IPS-NIHi11 (cell line): ENCODE data around the gene DYRK1A.
"Not testable (repeated sequence)": the region's sequence is repeated elsewhere in the genome, so short reads cannot be mapped to it uniquely, and the experiment has no call there.

Experiments
- DNase-seq: peaks from one replicate; pipeline ENCODE4 v3.0.0; 2012; ENCODE audit warnings: mixed read lengths, low spot score

Gene DYRK1A

GRCh38 chr21:37528150-37528937, 161.8 kb downstream of the DYRK1A start:
- DNase-seq: no peak

GRCh38 chr21:37529649-37530048, 163.1 kb downstream of the DYRK1A start:
- DNase-seq: no peak

GRCh38 chr21:37530901-37531351, 164.4 kb downstream of the DYRK1A start:
- no peak for DNase-seq

GRCh38 chr21:37531431-37531932, 164.9 kb downstream of the DYRK1A start:
- DNase-seq: no peak

- DNase-seq: peak; percentile 58
These were observed 166.6 kb downstream of the DYRK1A start for GRCh38 chr21:37532868-37533780.

GRCh38 chr21:37534431-37534830, 167.9 kb downstream of the DYRK1A start:
- DNase-seq: no peak

- no peak for DNase-seq
These were observed 168.6 kb downstream of the DYRK1A start for GRCh38 chr21:37535130-37535529.

GRCh38 chr21:37535672-37536071, 169.1 kb downstream of the DYRK1A start:
- no peak for DNase-seq

- DNase-seq: no peak
These were observed 170.2 kb downstream of the DYRK1A start for GRCh38 chr21:37536616-37537278.

GRCh38 chr21:37537391-37537996, 170.9 kb downstream of the DYRK1A start:
- no peak for DNase-seq

GRCh38 chr21:37538971-37539590, 172.5 kb downstream of the DYRK1A start:
- no peak for DNase-seq

- DNase-seq: not testable (repeated sequence)
These were observed 174.6 kb downstream of the DYRK1A start for GRCh38 chr21:37541128-37541527.

GRCh38 chr21:37542512-37542911, 175.9 kb downstream of the DYRK1A start:
- no peak for DNase-seq

- DNase-seq: no peak
These were observed 179.8 kb downstream of the DYRK1A start for GRCh38 chr21:37546299-37546908.

- no peak for DNase-seq
These were observed 180.5 kb downstream of the DYRK1A start for GRCh38 chr21:37546949-37547614.

- no peak for DNase-seq
These were observed 181.1 kb downstream of the DYRK1A start for GRCh38 chr21:37547615-37548200.

- no peak for DNase-seq
These were observed 182.0 kb downstream of the DYRK1A start for GRCh38 chr21:37548521-37548981.

- not testable (repeated sequence) for DNase-seq
These were observed 183.2 kb downstream of the DYRK1A start for GRCh38 chr21:37549730-37550129.

- DNase-seq: no peak
These were observed 183.6 kb downstream of the DYRK1A start for GRCh38 chr21:37550157-37550556.
